HG03575 (cell line): Measurements from ENCODE around the gene TMC8.
"Not testable (repeated sequence)": the region's sequence is repeated elsewhere in the genome, so short reads cannot be mapped to it uniquely, and the experiment has no call there.

Experiments used
- ATAC-seq: cut with Tn5 transposase; IDR thresholded peaks from one replicate; pipeline ENCODE4 v1.9.1; 2021; ENCODE audit not compliant: unreplicated experiment, insufficient number of reproducible peaks, low FRiP score; ENCODE audit errors: extremely low read depth

The TMC8 gene

GRCh38 chr17:78131172-78132083 lies 857 bp downstream of the TMC8 start:
- ATAC-seq: no peak

- no peak for ATAC-seq
Measured at GRCh38 chr17:78132084-78132676, 1.6 kb downstream of the TMC8 start.

GRCh38 chr17:78132767-78133178 lies 2.2 kb downstream of the TMC8 start:
- no peak for ATAC-seq

GRCh38 chr17:78133179-78133951 lies 2.8 kb downstream of the TMC8 start:
- no peak for ATAC-seq

GRCh38 chr17:78133971-78134898 lies 3.7 kb downstream of the TMC8 start:
- no peak for ATAC-seq

- ATAC-seq: no peak
Measured at GRCh38 chr17:78134899-78135385, 4.4 kb downstream of the TMC8 start.

GRCh38 chr17:78135858-78136500 lies 5.4 kb downstream of the TMC8 start:
- no peak for ATAC-seq

GRCh38 chr17:78137392-78138203 lies 7.0 kb downstream of the TMC8 start:
- ATAC-seq: no peak

- no peak for ATAC-seq
Measured at GRCh38 chr17:78138204-78139060, 7.9 kb downstream of the TMC8 start.

- ATAC-seq: not testable (repeated sequence)
Measured at GRCh38 chr17:78139861-78140168, 9.2 kb downstream of the TMC8 start.

GRCh38 chr17:78140169-78141051 lies 9.8 kb downstream of the TMC8 start:
- no peak for ATAC-seq

- no peak for ATAC-seq
Measured at GRCh38 chr17:78141437-78142118, 11.0 kb downstream of the TMC8 start.

- ATAC-seq: no peak
Measured at GRCh38 chr17:78142119-78142861, 11.7 kb downstream of the TMC8 start.

- ATAC-seq: no peak
Measured at GRCh38 chr17:78143214-78144146, 12.9 kb downstream of the TMC8 start.
